Stimulated activated CD8-positive, alpha-beta memory T cell treated with anti-CD3 and anti-CD28 coated beads, Interleukin-15, amount 100 ng/mL, for 48 hours (primary cell): ENCODE data around the gene CCDC158.

Experiments
- DNase-seq, 2 donors: peaks; one replicate each; pipeline ENCODE4 v3.0.0-alpha.2; 2020; ENCODE audit warnings: low read depth in 2 of 2

The CCDC158 gene

DNA sequence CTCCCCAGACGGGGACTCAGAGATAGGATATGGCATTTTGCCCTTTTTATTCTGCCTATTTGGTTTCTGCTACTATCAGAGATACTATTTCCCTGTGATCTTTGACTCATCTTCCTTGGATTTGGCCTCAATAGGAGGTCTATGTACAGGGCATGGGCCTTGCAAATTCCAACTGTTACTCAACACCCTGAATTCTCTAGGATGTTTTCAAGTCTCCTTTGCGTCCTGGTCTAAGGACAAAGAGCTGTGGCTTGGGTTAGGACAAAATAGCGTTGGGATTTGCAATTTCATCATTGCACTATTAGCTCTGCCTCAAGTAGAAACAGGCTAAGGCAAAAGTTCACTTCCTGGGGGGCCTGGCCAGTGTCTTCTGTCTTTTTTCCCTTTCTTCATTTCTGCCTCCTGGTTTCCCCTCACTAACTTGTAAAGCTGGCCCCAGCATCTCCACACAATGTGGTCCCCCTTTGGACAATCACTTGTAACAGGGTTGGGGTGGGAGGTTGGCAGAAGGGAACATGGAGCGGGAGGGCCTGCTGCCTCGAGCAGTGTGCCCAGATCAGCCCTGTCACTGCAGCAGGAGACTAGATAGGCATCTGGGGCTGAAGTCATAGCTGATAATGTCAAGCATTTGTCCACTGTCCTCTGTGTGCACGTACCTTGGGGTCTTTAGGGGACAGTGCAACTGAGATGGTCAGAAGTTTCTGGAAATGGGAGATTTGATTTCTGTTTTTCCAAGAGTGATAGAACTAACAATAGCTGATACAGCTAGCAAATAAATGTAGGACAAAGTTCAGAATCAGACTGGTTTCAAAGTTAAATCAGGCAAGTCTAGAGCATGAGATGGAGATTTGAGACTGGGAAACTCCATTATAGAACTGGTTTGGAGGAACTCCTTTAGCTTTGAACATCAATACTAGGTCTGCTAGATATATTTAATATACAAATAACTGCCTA, 140.2 kb downstream of the CCDC158 start:
- no peak for DNase-seq

GRCh38 chr4:76279462-76279861, 141.5 kb downstream of the CCDC158 start:
- DNase-seq = no peak

DNA sequence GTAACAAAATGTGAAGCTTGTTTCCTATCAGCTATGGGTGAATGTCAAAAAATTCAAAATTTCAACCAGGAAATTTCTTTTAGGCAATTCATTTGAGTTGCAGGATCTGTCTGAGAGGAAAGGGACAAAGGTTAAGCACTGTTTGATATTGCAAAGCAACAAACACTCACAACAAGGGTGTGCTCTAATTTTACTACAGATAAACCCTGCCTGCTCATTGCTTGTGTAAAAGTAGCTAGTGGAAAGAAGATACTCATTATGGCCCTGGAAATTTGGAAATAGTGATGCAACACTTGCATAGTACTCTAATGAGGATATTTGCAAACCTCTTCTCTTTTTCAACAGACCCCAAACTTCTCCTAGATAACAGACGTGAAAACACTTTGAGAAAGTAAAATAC, 142.4 kb downstream of the CCDC158 start:
- no peak for DNase-seq

- no peak for DNase-seq
These were observed 143.3 kb downstream of the CCDC158 start for GRCh38 chr4:76277667-76278066.

- no peak for DNase-seq
These were observed 144.1 kb downstream of the CCDC158 start for GRCh38 chr4:76276813-76277212.

DNA sequence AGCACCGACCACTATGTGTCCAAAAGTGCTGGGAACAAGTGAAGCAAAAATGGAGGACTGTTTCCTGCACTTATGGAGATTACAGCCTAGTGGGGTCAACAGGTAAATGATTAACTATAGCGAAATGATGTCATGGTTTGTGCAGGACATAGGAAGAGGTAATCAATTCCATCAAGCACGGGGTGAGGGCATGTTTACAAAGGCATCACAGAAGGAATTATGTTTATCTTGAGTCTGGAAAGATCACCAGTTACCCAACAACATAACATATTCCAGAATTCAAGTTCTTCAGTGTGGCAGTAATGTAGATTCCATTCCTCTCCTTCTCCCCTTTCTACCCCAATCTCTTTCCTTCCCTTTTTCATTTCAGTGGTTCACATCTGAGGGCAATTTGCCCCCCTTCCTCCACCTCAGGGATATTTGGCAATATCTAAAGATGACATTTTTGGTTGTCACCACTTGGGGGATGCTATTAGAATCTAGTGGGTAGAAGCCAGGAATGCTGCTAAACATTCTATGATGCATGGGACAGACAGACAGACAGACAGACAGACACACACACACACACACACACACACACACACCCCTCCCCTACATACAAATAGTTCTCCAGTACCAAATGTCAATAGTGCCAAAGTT, 145.3 kb downstream of the CCDC158 start:
- no peak for DNase-seq

DNA sequence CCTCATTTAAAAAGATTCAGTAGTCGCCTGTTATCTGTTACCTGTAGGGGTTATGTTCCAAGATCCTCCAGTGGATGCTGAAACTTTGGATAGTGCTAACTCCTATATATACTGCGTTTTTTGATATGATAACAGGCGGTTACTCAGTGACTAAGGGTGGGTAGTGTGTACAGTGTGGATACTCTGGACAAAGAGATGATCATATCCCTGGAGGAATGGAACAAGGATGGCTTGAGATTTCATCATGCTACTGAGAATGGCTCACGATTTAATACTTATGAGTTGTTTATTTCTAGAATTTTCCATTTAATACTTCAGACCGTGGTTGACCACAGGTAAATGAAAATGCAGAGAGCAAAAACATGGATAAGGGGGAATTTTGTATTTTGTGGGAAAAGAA, 147.9 kb downstream of the CCDC158 start:
- DNase-seq = no peak

GRCh38 chr4:76272582-76272981, 148.4 kb downstream of the CCDC158 start:
- DNase-seq = no peak

- no peak for DNase-seq
These were observed 148.9 kb downstream of the CCDC158 start for GRCh38 chr4:76272073-76272472.

DNA sequence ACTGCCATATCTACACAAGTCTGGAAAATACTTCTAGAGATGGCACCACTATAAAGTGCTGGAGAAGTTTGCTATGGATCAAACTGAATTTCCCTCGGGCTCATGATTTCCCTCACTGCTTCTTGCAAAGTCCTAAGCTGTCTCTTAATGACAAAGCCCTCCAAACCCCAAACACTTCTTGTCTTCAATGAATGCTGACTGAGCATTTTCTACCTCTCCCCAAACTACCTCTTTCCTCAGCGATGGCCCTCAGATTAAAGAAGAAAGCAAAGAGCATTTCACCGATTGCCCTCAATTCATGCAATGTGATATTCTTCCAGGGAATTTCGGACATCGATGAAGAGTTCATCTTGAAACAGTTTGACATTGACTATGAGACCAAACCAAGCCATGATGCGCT, 149.7 kb downstream of the CCDC158 start:
- DNase-seq = no peak

DNA sequence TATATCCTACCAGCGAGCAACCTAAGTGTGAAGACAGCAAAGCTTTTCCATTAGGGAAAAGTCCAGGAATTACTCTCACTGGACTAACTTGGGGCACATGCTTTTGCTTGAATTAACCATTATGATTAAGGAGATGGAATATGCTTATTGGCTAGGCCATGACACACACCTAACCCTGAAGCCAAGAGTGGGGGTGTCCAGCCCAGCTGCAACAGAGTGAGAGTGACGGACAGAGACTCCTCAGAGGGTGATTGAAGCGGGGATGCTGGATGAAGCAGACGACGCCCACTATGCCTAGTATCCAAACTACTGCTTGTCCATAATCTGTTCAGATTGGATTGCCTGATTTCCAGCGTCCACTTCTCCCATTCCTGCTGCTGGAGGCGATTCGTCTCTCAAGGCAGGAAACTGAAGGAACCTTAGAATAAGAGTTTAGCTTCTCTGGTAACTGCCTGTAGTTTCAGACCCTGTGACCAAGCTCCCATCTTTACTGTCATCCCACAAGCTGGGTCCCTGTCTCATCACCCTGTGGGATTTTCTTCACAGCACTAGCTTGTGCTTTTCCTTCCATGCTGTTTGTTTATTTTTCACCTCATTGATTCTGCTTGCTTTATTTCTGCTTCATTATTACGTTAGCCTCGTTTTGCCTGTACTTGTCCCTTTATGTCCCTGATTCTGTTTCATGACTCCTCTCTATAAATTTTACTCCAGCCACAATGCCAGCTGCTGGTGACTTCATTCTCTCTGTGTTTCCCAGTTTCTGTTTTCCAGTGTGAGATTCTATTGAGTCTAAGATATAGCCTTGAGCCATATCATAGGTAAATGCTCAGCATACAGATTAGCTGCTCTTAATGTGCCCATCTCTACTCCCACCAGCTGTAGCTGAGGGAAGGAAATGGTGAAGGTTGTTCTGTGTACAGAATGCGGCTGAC, 150.4 kb downstream of the CCDC158 start:
- no peak for DNase-seq

DNA sequence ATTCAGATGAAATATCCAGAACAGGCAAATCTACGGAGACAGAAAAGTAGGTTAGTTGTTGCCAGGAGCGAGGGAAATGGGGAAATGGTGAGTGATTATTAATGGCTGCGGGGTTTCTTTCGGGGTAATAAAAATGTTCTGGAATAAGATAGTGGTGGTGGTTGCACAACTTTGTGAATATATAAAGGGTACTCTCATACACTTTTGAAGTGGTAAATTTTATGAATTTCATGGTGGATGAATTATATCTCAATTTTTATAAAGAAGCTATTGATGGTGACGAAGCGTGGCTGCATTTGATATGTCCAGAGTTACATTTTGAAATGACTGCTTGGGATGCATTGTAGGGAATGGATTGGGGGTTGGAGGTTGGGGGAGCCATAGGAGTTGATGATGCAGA, 153.1 kb downstream of the CCDC158 start:
- DNase-seq = no peak

DNA sequence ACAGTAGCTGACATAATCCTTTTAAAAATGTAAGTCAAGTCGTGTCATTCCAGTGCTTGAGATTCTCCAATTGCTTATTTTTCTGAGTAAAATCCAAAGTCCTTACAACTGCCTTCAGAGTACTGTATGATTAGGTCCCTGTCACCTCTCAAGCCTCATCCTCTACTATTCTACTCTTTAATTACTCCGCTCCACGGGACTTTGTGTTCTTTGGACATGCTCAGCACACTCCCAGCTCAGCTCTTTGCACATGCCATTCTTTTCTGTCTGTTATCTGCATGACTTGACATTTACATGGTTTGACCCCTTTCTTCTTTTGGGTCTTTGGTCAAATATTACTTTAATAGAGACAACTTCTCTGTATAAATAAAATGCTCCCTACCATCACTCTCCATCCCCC, 154.3 kb downstream of the CCDC158 start:
- no peak for DNase-seq

- DNase-seq = no peak
These were observed 155.2 kb downstream of the CCDC158 start for GRCh38 chr4:76265631-76266218.
